Urinary bladder (tissue), 4 donors: ENCODE results near the gene MUC5B. TPM values are rescaled to one million over a fixed set of nuclear protein-coding genes. Genes with fewer than 3 reads are reported as not detected.

Experiments used
- DNase-seq: peaks from one replicate; pipeline ENCODE4 v3.0.0-alpha.2; 2015; ENCODE audit errors: extremely low spot score
- H3K27ac ChIP-seq: one replicate; pipeline ENCODE4 v1.5.1; 2013; ENCODE audit warnings: low read depth, mild to moderate bottlenecking, moderate library complexity
- H3K36me3 ChIP-seq: one replicate; pipeline ENCODE4 v1.6.1; 2013; ENCODE audit warnings: mild to moderate bottlenecking, moderate library complexity; ENCODE audit not compliant: insufficient read depth
- H3K4me1 ChIP-seq: one replicate; pipeline ENCODE4 v1.6.1; 2013; ENCODE audit warnings: mild to moderate bottlenecking, moderate library complexity; ENCODE audit not compliant: insufficient read depth
- H3K4me3 ChIP-seq: one replicate; pipeline ENCODE4 v1.5.1; 2013; ENCODE audit warnings: low read depth, low read length
- WGBS: extraction: QIAGEN DNeasy Blood & Tissue Kit; methylation state at CpG from one replicate; pipeline ENCODE4 v1.1.7; 2013; 5-methylcytosine and 5-hydroxymethylcytosine counted together
- polyA plus RNA-seq: library from polyadenylated mRNA; stranded (reverse); fragments of 200-250 nt; gene quantifications from one replicate; pipeline ENCODE4 v1.2.3, GENCODE V29; 2013
- total RNA-seq: library from RNA; depleted of rRNA; stranded (reverse); fragments of >200 nt; gene quantifications from one replicate; pipeline ENCODE4 v1.2.3, GENCODE V29; 2014
- donor health status: healthy with polysubstance abuse.
- donor health status: healthy.

The MUC5B gene
- total and polyA plus RNA-seq, 2 donors, result not detected

DNA sequence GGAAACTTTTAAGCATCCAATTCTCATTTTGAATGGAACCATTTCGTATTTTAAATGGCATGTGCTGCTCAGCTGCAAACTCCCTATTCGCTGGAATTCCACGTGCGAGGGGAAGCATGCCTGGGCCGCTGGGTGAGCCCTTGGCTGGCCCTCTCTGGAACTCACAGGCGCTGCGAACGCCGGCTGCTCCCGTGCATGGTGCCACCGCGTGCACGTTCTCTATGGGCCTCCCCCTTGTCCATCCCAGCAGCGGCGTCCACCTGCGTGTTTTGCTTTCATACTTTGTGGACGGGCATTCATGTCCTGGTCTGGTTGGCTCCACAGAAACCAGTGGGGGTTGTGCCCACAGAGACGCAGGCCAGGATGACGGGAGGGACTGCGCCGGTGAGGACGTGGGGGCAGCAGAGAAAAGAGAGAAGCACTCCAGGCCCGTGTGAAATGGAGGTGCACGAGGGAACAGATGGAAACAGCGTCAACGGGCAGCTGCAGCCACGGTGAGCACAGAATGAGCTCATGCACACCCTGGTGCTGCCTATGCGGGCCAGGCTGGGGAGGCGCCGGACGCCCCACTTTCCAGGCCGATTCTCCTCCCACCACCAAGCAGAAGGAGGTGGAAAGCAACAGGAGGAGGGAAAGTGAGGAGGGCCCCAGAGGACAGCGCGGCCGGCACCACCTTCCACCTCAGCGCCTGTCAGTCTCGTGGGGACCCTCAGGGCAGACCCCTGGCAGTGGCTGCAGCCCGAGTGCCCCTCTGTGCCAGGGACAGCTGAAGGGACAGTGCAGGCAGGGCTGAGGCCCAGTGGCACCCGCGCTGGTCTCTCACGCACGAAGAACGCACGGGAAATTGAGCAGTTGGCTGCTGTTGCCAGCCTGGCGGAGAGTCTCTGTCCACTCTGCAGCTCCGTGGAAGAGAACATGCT, 57.5 kb downstream of the MUC5B start:
- no peak for DNase-seq
- Histone ChIP-seq H3K4me3 (no peak overlapping the region), H3K27ac (no peak overlapping the region), H3K36me3 (peaks cover 5% of the 10 kb centered on the region), H3K4me1 (no peaks in the 10 kb centered on the region)
- 94% methylated on average over 46 of the region's 46 CpGs for WGBS

DNA sequence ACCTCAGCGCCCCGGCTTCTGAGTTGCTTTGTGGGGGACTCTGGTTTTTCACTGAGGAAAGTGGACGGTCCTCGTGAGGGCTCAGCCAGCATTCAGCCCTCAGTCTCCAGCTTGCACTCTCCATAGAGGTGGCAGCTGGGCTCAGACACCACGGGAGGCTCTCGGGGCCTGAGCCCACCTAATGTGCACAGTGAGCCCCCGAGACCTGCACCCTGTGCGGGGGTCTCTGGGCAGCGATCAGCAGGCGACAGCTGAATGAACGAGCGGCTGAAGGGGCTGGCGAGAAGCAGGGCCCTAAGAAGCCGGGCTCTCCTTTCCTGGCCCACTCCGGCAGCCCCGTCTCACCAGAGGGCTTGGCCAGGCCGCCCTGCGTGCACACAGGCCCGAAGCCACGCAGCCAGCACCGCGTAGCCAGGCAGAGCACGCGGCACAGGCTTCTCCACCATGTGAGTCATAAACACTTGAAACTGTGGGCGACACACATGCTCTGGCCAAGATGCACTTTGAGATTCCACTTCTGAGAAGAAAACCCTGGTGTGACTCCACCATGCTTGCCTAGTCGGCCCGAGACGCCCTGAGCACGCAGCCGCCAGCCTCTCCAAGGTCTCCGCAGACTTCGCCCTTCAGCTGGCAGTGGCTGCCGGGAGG, 58.6 kb downstream of the MUC5B start:
- 91% methylated on average over 33 of the region's 33 CpGs for WGBS
- no peak overlapping the region for H3K27ac ChIP-seq
- H3K36me3 ChIP-seq, result peaks cover 3% of the 10 kb centered on the region

GRCh38 chr11:1281974-1282365, 59.1 kb downstream of the MUC5B start:
- Histone ChIP-seq H3K4me1 (no peaks in the 10 kb centered on the region), H3K4me3 (no peak overlapping the region), H3K27ac (no peak overlapping the region), H3K36me3 (peaks cover 3% of the 10 kb centered on the region)
- 45% methylated on average over 3 of the region's 3 CpGs for WGBS
- no peak for DNase-seq

More for the DNA sequence above, 58.6 kb downstream of the MUC5B start:
- H3K4me1 ChIP-seq, result no peaks in the 10 kb centered on the region
- no peak for DNase-seq
- no peak overlapping the region for H3K4me3 ChIP-seq

DNA sequence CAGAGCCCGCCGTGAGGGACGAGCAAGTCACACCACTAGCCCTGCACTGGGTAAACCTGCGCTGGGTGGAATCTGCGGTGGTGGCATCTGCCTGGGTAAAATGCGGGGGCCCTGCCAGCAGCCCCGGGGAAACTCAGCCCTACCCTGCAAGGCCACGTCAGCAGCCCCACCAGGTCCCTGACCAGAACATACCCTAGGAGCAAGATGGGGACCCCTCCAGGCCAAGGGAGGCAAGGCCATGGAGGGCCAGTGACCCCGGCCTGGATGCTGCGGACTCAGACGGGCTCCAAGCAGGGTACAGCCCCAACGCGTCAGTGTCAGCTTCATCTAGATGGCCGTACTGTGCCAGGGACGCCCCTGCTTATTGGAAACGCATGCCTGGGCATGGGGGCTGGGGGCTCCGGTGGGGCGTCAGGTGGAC, 60.2 kb downstream of the MUC5B start:
- no peaks in the 10 kb centered on the region for H3K4me1 ChIP-seq
- no peak overlapping the region for H3K27ac ChIP-seq
- peaks cover 5% of the 10 kb centered on the region for H3K36me3 ChIP-seq
- 94% methylated on average over 18 of the region's 18 CpGs for WGBS
- DNase-seq, result no peak
- H3K4me3 ChIP-seq, result no peak overlapping the region

DNA sequence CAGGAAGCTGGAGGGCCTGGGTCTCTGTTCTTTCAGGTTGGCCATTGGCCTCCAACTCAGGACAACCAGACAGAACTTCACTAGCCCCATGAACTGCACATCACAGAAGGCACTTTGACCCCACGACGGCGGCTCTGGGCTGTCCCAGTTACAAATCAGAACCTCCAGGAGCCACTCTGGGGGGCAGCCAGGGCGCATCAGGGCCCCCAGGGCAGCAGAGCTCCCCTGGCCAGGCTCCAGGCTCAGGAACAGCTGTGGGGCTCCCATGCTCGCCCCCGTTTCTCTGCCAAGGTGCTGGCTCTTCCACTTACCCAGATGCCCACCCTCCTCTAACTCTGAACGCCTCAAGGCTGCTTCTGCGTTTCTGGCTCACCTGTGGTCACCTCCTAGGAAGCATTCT, 61.0 kb downstream of the MUC5B start:
- H3K27ac ChIP-seq, result no peak overlapping the region
- peaks cover 7% of the 10 kb centered on the region for H3K36me3 ChIP-seq
- DNase-seq, result no peak
- no peak overlapping the region for H3K4me3 ChIP-seq
- 93% methylated on average over 8 of the region's 8 CpGs for WGBS
- no peaks in the 10 kb centered on the region for H3K4me1 ChIP-seq

GRCh38 chr11:1285316-1285744, 62.5 kb downstream of the MUC5B start:
- H3K4me1 ChIP-seq, result no peaks in the 10 kb centered on the region
- H3K4me3 ChIP-seq, result no peak overlapping the region
- peaks cover 7% of the 10 kb centered on the region for H3K36me3 ChIP-seq
- DNase-seq, result no peak
- WGBS, result 94% methylated on average over 23 of the region's 23 CpGs
- no peak overlapping the region for H3K27ac ChIP-seq

DNA sequence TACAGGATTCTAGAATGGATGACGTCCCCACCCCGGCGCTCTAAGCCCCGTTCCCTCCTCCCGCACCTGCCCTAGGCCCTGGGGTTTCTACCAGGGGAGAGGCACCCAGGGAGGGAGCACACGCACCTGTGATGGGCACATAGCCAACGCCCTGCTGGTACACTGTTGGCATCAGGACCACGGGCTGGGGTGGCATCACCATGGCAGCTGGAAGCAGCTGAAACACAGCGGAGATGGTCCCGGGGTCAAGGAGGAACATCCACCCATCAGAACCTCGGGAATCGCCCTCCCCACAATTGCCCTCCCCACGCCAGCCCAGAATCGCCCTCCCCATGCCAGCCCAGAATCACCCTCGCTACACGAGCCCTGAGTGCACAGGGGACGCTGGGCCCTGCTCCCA, 63.0 kb downstream of the MUC5B start:
- peaks cover 7% of the 10 kb centered on the region for H3K36me3 ChIP-seq
- H3K4me3 ChIP-seq, result no peak overlapping the region
- 94% methylated on average over 17 of the region's 17 CpGs for WGBS
- no peak overlapping the region for H3K27ac ChIP-seq
- no peak for DNase-seq
- no peaks in the 10 kb centered on the region for H3K4me1 ChIP-seq

DNA sequence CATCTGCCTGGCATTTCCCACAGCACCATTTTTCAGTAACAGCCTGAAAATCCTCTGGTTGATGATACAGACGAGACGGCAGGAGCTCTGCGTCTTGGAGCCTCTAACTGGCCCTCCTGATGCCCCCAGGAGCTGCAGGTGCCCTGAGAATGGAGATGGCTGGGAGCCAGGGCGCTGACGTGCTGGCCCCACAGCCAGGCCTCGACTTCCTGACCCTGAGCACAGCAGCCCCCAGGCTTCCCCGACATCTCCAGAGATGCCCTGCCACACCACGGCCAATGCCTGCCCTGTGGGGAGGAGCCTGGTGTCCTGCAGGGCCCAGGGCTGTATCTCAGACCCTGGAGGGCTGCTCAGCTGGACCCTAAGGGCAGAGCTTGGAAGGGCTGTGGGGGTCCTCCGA, 65.1 kb downstream of the MUC5B start:
- no peaks in the 10 kb centered on the region for H3K4me1 ChIP-seq
- no peak overlapping the region for H3K4me3 ChIP-seq
- H3K36me3 ChIP-seq, result peaks cover 10% of the 10 kb centered on the region
- no peak for DNase-seq
- WGBS, result 94% methylated on average over 9 of the region's 9 CpGs
- H3K27ac ChIP-seq, result no peak overlapping the region

DNA sequence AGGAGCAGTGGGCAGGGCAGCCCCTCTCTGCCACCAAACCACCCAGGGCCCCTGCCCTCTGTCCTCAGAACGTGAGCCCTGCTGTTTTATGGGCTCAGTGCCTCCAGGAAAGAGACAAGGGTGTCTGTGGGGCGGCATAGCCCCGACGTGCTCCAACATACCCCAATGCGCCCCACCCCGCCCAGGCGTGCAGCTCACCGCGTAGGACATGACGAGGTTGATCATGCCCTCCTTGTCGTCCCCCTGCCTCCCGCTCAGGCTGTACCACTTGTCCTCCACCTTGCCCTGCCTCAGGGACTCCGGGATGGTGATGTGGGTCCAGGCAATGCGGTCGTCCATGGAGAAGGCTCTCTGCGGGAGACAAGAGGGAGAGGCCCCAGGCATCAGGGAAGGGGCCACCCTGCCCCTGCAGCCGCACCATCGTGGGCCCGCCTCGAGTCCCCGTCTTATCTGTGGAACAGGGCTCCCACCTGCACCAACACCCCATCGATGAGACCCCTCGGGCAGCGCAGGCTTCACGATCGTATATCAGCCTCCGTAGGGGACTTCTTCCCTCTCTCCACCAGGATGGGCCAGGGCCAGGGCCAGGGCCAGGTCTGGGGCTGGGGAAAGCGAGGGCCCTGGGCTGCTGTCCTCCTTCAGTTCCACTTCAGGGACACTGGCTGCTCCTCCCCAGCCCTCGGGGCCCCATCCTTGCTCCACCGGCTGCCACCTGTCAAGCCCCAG, 65.7 kb downstream of the MUC5B start:
- Histone ChIP-seq H3K4me3 (no peak overlapping the region), H3K27ac (no peak overlapping the region), H3K36me3 (peaks cover 10% of the 10 kb centered on the region), H3K4me1 (no peaks in the 10 kb centered on the region)
- 95% methylated on average over 30 of the region's 30 CpGs for WGBS
- no peak for DNase-seq

- no peak for DNase-seq
- 94% methylated on average over 33 of the region's 33 CpGs for WGBS
- Histone ChIP-seq H3K4me3 (no peak overlapping the region), H3K36me3 (peaks cover 10% of the 10 kb centered on the region), H3K27ac (no peak overlapping the region), H3K4me1 (no peaks in the 10 kb centered on the region)
Measured at GRCh38 chr11:1289211-1289935, 66.5 kb downstream of the MUC5B start.

GRCh38 chr11:1290052-1291040, 67.5 kb downstream of the MUC5B start:
- Histone ChIP-seq H3K4me3 (no peak overlapping the region), H3K4me1 (no peaks in the 10 kb centered on the region), H3K27ac (no peak overlapping the region), H3K36me3 (peaks cover 11% of the 10 kb centered on the region)
- WGBS, result 94% methylated on average over 43 of the region's 43 CpGs
- DNase-seq, result no peak

- no peak for DNase-seq
- peaks cover 11% of the 10 kb centered on the region for H3K36me3 ChIP-seq
- WGBS, result 95% methylated on average over 46 of the region's 46 CpGs
- H3K4me1 ChIP-seq, result no peaks in the 10 kb centered on the region
- no peak overlapping the region for H3K27ac ChIP-seq
- H3K4me3 ChIP-seq, result no peak overlapping the region
Measured at GRCh38 chr11:1291295-1292017, 68.6 kb downstream of the MUC5B start.
